K562 (cell line): ENCODE data around the gene DNER. TPM values are rescaled to one million over a fixed set of nuclear protein-coding genes. Genes with fewer than 3 reads are reported as not detected.

ENCODE experiments used
- ATAC-seq: fragments of 200-7000 bp; cut with Tn5 transposase; 3 replicates; pipeline ENCODE4 v1.9.1; 2020; ENCODE audit warnings: moderate library complexity
- BruUV-seq: library from RNA; stranded (reverse); fragments of 400-500 nt; replicated peaks from 2 replicates; lab custom pipeline; 2021; lab: Mats Ljungman, UMichigan
- CTCF ChIA-PET: fragments of 300-600 bp; formaldehyde crosslinking; extraction: SDS; loops from one replicate; lab custom pipeline; 2021; ENCODE audit warnings: low intra/inter-chr PET ratio; lab: Yijun Ruan, JAX
- POLR2A ChIA-PET: fragments of 300-600, 350-650 bp; sonication (Branson Sonifier 250); formaldehyde crosslinking; extraction: SDS; loops from one replicate; lab custom pipeline; 2021; ENCODE audit warnings: antibody characterized with exemption, inconsistent platforms; lab: Yijun Ruan, JAX
- DNase-seq, 4 experiments: peaks; one replicate each; pipeline versions ENCODE4 v3.0.0 to v3.0.0-alpha.2; 2011 to 2018; ENCODE audit warnings: low spot score in 3 of 4, mixed read lengths in 3 of 4; ENCODE audit errors: extremely low read depth in 1 of 4
- FAIRE-seq: peaks from 2 replicates; lab custom pipeline; 2011; peaks lifted over from hg19 to GRCh38; lab: Jason Lieb, UNC
- H2AFZ ChIP-seq: 2 replicates; pipeline ENCODE4 v1.6.0; 2011; ENCODE audit warnings: low read depth, low read length, control low read depth, inconsistent platforms
- H3K27ac ChIP-seq: fragments of 200-600 bp; 3 replicates; pipeline ENCODE4 v1.8.0; 2011; ENCODE audit warnings: low read depth, mild to moderate bottlenecking, control low read depth, inconsistent platforms, low read length, moderate library complexity, mixed read lengths; ENCODE audit errors: extremely low read depth
- H3K27me3 ChIP-seq, 2 experiments: fragments of 300-600 bp in 1 of 2; 2 replicates in 1 of 2; 3 replicates in 1 of 2; pipeline versions ENCODE4 v1.6.0 to v1.8.0; 2011; ENCODE audit warnings: inconsistent platforms in 2 of 2, low read length in 2 of 2, mild to moderate bottlenecking in 1 of 2, mixed read lengths in 1 of 2, moderate library complexity in 1 of 2; ENCODE audit not compliant: control insufficient read depth in 2 of 2, insufficient read depth in 2 of 2
- H3K36me3 ChIP-seq: fragments of 300-600 bp; 3 replicates; pipeline ENCODE4 v1.8.0; 2011; ENCODE audit warnings: mild to moderate bottlenecking, low read length, inconsistent platforms; ENCODE audit not compliant: control insufficient read depth, insufficient read depth
- H3K4me1 ChIP-seq, 2 experiments: fragments of 200-600 bp in 1 of 2; replicated peaks in 1 of 2; 2 replicates in 1 of 2; 3 replicates in 1 of 2; pipeline versions ENCODE4 v1.5.1 to v1.8.0; 2011; ENCODE audit warnings: inconsistent platforms in 2 of 2, low read length in 2 of 2, mild to moderate bottlenecking in 1 of 2, mixed read lengths in 1 of 2, moderate library complexity in 1 of 2; ENCODE audit not compliant: control insufficient read depth in 2 of 2, insufficient read depth in 2 of 2
- H3K4me2 ChIP-seq: 2 replicates; pipeline ENCODE4 v1.6.1; 2011; ENCODE audit warnings: low read length, control low read depth, inconsistent platforms, mixed read lengths; ENCODE audit not compliant: insufficient read depth
- H3K4me3 ChIP-seq: fragments of 200-600 bp; sonication (generic), shearing (Covaris generic); 2 replicates; pipeline ENCODE4 v1.5.1; 2016; ENCODE audit warnings: control low read depth, inconsistent platforms
- H3K79me2 ChIP-seq: fragments of 200-600 bp; 3 replicates; pipeline ENCODE4 v1.8.0; 2011; ENCODE audit warnings: low read length, inconsistent platforms; ENCODE audit not compliant: control insufficient read depth, insufficient read depth
- H3K9ac ChIP-seq, 2 experiments: 2 replicates each; pipeline versions ENCODE4 v1.6.0 to v1.6.1; 2011; ENCODE audit warnings: low read depth in 2 of 2, low read length in 2 of 2, control low read depth in 1 of 2, inconsistent platforms in 1 of 2, mild to moderate bottlenecking in 1 of 2, mixed read lengths in 1 of 2; ENCODE audit not compliant: insufficient read depth in 1 of 2
- H3K9me1 ChIP-seq: one replicate; pipeline ENCODE4 v1.6.0; 2011; ENCODE audit warnings: inconsistent platforms, mild to moderate bottlenecking, low read length, moderate library complexity; ENCODE audit not compliant: control insufficient read depth, insufficient read depth
- H3K9me3 ChIP-seq: replicated peaks from 2 replicates; pipeline ENCODE4 v1.5.1; 2011; ENCODE audit warnings: low read depth, low read length, inconsistent platforms; ENCODE audit not compliant: control insufficient read depth, insufficient read depth
- H4K20me1 ChIP-seq: replicated peaks from 2 replicates; pipeline ENCODE4 v1.6.1; 2011; ENCODE audit warnings: low read length, inconsistent platforms, mixed read lengths; ENCODE audit not compliant: control insufficient read depth, insufficient read depth
- CHCHD3 ChIP-seq: fragments of 250-450 bp; sonication (Bioruptor Pico); IDR thresholded peaks from 2 replicates; pipeline ENCODE4 v2.1.2; 2022; ENCODE audit warnings: mild to moderate bottlenecking
- FOXP4 ChIP-seq: sonication (generic); formaldehyde crosslinking; IDR thresholded peaks from 2 replicates; pipeline ENCODE4 v1.8.0; 2022; ENCODE audit warnings: mild to moderate bottlenecking, missing genetic modification reagents, borderline replicate concordance
- SMAD4 ChIP-seq: fragments of 250-450 bp; sonication (Bioruptor Pico); conservative IDR thresholded peaks from 2 replicates; pipeline ENCODE4 v1.8.0; 2021; ENCODE audit warnings: inconsistent platforms, mild to moderate bottlenecking, moderate library complexity
- TAF15 ChIP-seq: fragments of 200-400 bp; formaldehyde crosslinking; IDR thresholded peaks from 2 replicates; pipeline ENCODE4 v1.6.1; 2017; ENCODE audit warnings: mild to moderate bottlenecking, low read depth, low read length, moderate library complexity
- ZBTB2 ChIP-seq: fragments of 450-650 bp; IDR thresholded peaks from 2 replicates; pipeline ENCODE4 v1.6.1; 2016; ENCODE audit warnings: antibody characterized with exemption
- WGBS: fragments of 100-300 bp; shearing (Covaris generic); methylation state at CpG from one replicate; pipeline ENCODE4 v1.1.6; 2016; ENCODE audit warnings: low coverage, mixed read lengths; ENCODE audit not compliant: insufficient coverage; ENCODE audit errors: missing lambda C conversion rate; 5-methylcytosine and 5-hydroxymethylcytosine counted together
- in situ Hi-C: fragments of 300-500 bp; cut with MboI; formaldehyde crosslinking; loops from 4 replicates; pipeline ENCODE4 v1.15.0; 2018; ENCODE audit warnings: inconsistent platforms, mixed read lengths
- intact Hi-C: fragments of 100-400 bp; cut with micrococcal nuclease; formaldehyde crosslinking; loops from 2 replicates; pipeline ENCODE4 v1.14.2; 2022
- polyA plus RNA-seq, 8 experiments: library from polyadenylated mRNA; depleted of rRNA in 4 of 8; stranded (reverse) in 5 of 8; unstranded in 3 of 8; fragments of >200 nt; fragmentation: Nextera tagmentation in 2 of 8; fragmentation: Illumina TruSeq in 1 of 8; extraction: Ambion mirVana in 2 of 8; extraction: Trizol in 1 of 8; gene quantifications; 2 replicates each; pipeline versions ENCODE4 v1.2.1 to v1.2.3, GENCODE V29; 2011 to 2014; ENCODE audit warnings: inconsistent platforms in 1 of 8, missing spikeins in 1 of 8
- total RNA-seq, 7 experiments: library from RNA; depleted of rRNA in 6 of 7; stranded (reverse); fragments of >200 nt in 6 of 7; fragmentation: Illumina TruSeq in 2 of 7; extraction: Trizol in 2 of 7; gene quantifications; 2 replicates each; pipeline versions ENCODE4 v1.2.1 to v1.2.3, GENCODE V29; 2011 to 2021; ENCODE audit warnings: low replicate concordance in 1 of 7
- TF ChIP-seq, protein P1 (sequence below), 2 experiments: fragments of 450-650 bp; formaldehyde crosslinking in 1 of 2; IDR thresholded peaks; 2 replicates each; pipeline versions ENCODE4 v1.4.0 to v1.6.1; 2014 to 2020; ENCODE audit warnings: mild to moderate bottlenecking in 2 of 2, borderline replicate concordance in 1 of 2, low read depth in 1 of 2

DNER gene
- total and polyA plus RNA-seq, 9 of the 15 experiments (the other 6 are each of a cell fraction or from before 2014, with no cell fraction given), result not detected

DNA sequence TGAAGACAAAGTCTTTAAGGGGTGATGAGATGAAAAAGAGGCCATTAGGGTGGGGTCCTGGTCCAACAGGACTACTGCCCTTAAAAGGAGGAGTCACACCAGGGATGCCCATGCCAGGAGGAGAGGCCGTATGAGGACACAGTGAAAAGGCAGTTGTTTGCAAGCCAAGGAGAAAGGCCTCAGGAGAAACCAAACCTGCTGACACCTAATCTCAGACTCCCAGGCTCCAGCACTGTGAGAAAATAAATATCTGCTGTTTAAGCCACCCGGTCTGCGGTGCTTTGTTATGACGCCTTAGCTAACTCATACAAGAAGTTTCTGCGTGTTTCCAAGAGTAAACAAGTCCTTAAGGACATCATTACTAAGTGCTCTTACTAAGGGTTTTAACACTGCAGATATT, 93.6 kb downstream of the DNER start:
- ATAC-seq (no peak), DNase-seq (no peak), FAIRE-seq (no peak)
- no TSS peak for BruUV-seq
- no peak overlapping the region for H2AFZ ChIP-seq
- no peaks in the 10 kb centered on the region for H3K9me3 ChIP-seq
- ChIA-PET POLR2A (no interaction called here), CTCF (no interaction called here)
- H3K79me2 ChIP-seq, result no peaks in the 10 kb centered on the region
- H3K4me1 ChIP-seq, result no peaks in the 10 kb centered on the region
- WGBS, result 2% methylated on average over 5 of the region's 5 CpGs
- no peak overlapping the region for H3K4me2 ChIP-seq
- no peak overlapping the region for H3K4me3 ChIP-seq
- intact Hi-C loops (no loop called here), in situ Hi-C loops (no loop called here)
- no peaks in the 10 kb centered on the region for H3K27me3 ChIP-seq
- no peaks in the 10 kb centered on the region for H4K20me1 ChIP-seq
- no peak overlapping the region for H3K9ac ChIP-seq
- H3K9me1 ChIP-seq, result no peaks in the 10 kb centered on the region
- no peak overlapping the region for H3K27ac ChIP-seq
- no peaks in the 10 kb centered on the region for H3K36me3 ChIP-seq
- TF ChIP-seq TAF15 (no peak), SMAD4 (no peak), FOXP4 (no peak), ZBTB2 (no peak), CHCHD3 (CRISPR knock-in tag) (no peak)
- TF ChIP-seq, protein P1, sequence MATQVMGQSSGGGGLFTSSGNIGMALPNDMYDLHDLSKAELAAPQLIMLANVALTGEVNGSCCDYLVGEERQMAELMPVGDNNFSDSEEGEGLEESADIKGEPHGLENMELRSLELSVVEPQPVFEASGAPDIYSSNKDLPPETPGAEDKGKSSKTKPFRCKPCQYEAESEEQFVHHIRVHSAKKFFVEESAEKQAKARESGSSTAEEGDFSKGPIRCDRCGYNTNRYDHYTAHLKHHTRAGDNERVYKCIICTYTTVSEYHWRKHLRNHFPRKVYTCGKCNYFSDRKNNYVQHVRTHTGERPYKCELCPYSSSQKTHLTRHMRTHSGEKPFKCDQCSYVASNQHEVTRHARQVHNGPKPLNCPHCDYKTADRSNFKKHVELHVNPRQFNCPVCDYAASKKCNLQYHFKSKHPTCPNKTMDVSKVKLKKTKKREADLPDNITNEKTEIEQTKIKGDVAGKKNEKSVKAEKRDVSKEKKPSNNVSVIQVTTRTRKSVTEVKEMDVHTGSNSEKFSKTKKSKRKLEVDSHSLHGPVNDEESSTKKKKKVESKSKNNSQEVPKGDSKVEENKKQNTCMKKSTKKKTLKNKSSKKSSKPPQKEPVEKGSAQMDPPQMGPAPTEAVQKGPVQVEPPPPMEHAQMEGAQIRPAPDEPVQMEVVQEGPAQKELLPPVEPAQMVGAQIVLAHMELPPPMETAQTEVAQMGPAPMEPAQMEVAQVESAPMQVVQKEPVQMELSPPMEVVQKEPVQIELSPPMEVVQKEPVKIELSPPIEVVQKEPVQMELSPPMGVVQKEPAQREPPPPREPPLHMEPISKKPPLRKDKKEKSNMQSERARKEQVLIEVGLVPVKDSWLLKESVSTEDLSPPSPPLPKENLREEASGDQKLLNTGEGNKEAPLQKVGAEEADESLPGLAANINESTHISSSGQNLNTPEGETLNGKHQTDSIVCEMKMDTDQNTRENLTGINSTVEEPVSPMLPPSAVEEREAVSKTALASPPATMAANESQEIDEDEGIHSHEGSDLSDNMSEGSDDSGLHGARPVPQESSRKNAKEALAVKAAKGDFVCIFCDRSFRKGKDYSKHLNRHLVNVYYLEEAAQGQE (IDR thresholded peaks at IDR 0.05; ENCODE audit: borderline replicate concordance), result no peak
- TF ChIP-seq, protein P1 (CRISPR knock-in tag; IDR thresholded peaks at IDR 0.05; ENCODE audit: low read depth), result no peak
